Glutamatergic neuron (in vitro differentiated cells): ENCODE measurements around the gene KIRREL3. TPM values are rescaled to one million over a fixed set of nuclear protein-coding genes. Genes with fewer than 3 reads are reported as not detected.

ENCODE experiments used
- DNase-seq: peaks from one replicate; pipeline ENCODE4 v3.0.0; 2022
- H3K27ac Mint-ChIP-seq: one replicate; pipeline ENCODE4 v1.8.0; 2020; ENCODE audit warnings: mild to moderate bottlenecking, mixed read lengths, inconsistent platforms; ENCODE audit not compliant: unreplicated experiment
- H3K27me3 Mint-ChIP-seq: one replicate; pipeline ENCODE4 v1.8.0; 2020; ENCODE audit warnings: mild to moderate bottlenecking, moderate library complexity, mixed read lengths, inconsistent platforms; ENCODE audit not compliant: unreplicated experiment
- H3K36me3 Mint-ChIP-seq: one replicate; pipeline ENCODE4 v1.8.0; 2020; ENCODE audit warnings: mild to moderate bottlenecking, mixed read lengths, inconsistent platforms; ENCODE audit not compliant: unreplicated experiment
- H3K4me1 Mint-ChIP-seq: one replicate; pipeline ENCODE4 v1.8.0; 2020; ENCODE audit warnings: mild to moderate bottlenecking, low read depth, mixed read lengths, inconsistent platforms; ENCODE audit not compliant: unreplicated experiment
- H3K4me3 Mint-ChIP-seq: one replicate; pipeline ENCODE4 v1.8.0; 2020; ENCODE audit warnings: mild to moderate bottlenecking, mixed read lengths, inconsistent platforms; ENCODE audit not compliant: unreplicated experiment
- H3K9me3 Mint-ChIP-seq: one replicate; pipeline ENCODE4 v1.8.0; 2020; ENCODE audit warnings: mild to moderate bottlenecking, moderate library complexity, mixed read lengths, inconsistent platforms; ENCODE audit not compliant: unreplicated experiment
- CTCF ChIP-seq: fragments of 200-600 bp; sonication (generic); IDR thresholded peaks from one replicate; pipeline ENCODE4 v1.5.0; 2021; ENCODE audit not compliant: partially characterized antibody, unreplicated experiment
- total RNA-seq: library from RNA; stranded (reverse); fragmentation: NEBNext Ultra II Directional; extraction: Animal tissue kit (Norgen Biotek cat#: 25700); gene quantifications from one replicate; pipeline ENCODE4 v1.2.1, GENCODE V29; 2021; ENCODE audit not compliant: unreplicated experiment

KIRREL3 gene
- total RNA-seq, 1 donor from 2014 or later, result 25.3 TPM

DNA sequence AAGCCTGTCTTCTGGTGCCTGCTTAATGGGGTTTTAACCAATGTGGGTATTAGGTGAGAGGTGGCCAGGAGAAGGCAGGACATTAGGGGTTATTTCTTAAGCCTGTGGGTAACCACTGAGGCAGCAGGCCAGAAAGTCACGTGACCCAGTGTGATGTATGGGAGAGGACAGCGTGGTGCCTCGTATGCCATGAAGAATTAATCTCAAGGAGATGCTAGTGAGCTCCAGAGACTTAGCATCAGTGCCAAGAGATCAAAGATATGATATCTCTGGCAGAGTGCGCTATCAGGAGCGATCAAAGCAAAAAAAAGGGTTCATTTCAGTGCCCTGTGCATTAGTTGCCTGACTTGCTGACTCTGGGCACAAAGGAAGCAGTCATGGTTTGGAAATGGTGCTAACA lies 275.5 kb downstream of the KIRREL3 start:
- no peak for DNase-seq
- H3K4me3 Mint-ChIP-seq, result no peak overlapping the region
- no peak overlapping the region for H3K27ac Mint-ChIP-seq
- peaks cover 4% of the 10 kb centered on the region for H3K9me3 Mint-ChIP-seq
- H3K36me3 Mint-ChIP-seq, result peaks cover 1% of the 10 kb centered on the region
- no peak for TF ChIP-seq CTCF
- peaks cover 5% of the 10 kb centered on the region for H3K27me3 Mint-ChIP-seq
- peaks cover 10% of the 10 kb centered on the region for H3K4me1 Mint-ChIP-seq

DNA sequence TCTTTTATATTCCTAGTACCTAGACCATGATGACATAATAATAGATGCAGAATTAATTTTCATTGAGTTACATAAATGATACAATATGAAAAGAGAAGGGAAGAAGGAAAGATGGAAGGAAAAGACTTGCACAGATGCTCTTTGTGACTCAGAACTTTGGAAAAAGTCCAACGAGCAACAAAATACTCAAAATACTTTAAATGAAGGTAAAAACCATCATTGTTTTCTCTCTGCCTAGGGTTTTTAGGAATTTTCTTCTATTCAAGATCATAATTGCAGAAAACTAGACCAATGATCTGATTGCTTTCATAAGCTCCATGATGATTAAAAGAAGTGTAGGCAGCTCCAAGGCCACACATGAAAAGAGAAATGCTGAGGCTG lies 276.9 kb downstream of the KIRREL3 start:
- no peaks in the 10 kb centered on the region for H3K27me3 Mint-ChIP-seq
- no peak overlapping the region for H3K27ac Mint-ChIP-seq
- no peak for TF ChIP-seq CTCF
- no peak overlapping the region for H3K4me3 Mint-ChIP-seq
- H3K36me3 Mint-ChIP-seq, result no peaks in the 10 kb centered on the region
- DNase-seq, result no peak
- peaks cover 10% of the 10 kb centered on the region for H3K4me1 Mint-ChIP-seq
- peaks cover 2% of the 10 kb centered on the region for H3K9me3 Mint-ChIP-seq

GRCh38 chr11:126722956-126723664 lies 277.5 kb downstream of the KIRREL3 start:
- H3K4me1 Mint-ChIP-seq, result peaks cover 11% of the 10 kb centered on the region
- peaks cover 2% of the 10 kb centered on the region for H3K9me3 Mint-ChIP-seq
- no peak overlapping the region for H3K27ac Mint-ChIP-seq
- DNase-seq, result no peak
- no peak overlapping the region for H3K4me3 Mint-ChIP-seq
- no peaks in the 10 kb centered on the region for H3K36me3 Mint-ChIP-seq
- H3K27me3 Mint-ChIP-seq, result no peaks in the 10 kb centered on the region
- no peak for TF ChIP-seq CTCF

- TF ChIP-seq CTCF, result no peak
- Mint-ChIP-seq H3K4me3 (no peak overlapping the region), H3K27me3 (no peaks in the 10 kb centered on the region), H3K36me3 (no peaks in the 10 kb centered on the region), H3K4me1 (peaks cover 7% of the 10 kb centered on the region), H3K27ac (no peak overlapping the region), H3K9me3 (peaks cover 2% of the 10 kb centered on the region)
- no peak for DNase-seq
These were observed 278.4 kb downstream of the KIRREL3 start for GRCh38 chr11:126722006-126722736.

DNA sequence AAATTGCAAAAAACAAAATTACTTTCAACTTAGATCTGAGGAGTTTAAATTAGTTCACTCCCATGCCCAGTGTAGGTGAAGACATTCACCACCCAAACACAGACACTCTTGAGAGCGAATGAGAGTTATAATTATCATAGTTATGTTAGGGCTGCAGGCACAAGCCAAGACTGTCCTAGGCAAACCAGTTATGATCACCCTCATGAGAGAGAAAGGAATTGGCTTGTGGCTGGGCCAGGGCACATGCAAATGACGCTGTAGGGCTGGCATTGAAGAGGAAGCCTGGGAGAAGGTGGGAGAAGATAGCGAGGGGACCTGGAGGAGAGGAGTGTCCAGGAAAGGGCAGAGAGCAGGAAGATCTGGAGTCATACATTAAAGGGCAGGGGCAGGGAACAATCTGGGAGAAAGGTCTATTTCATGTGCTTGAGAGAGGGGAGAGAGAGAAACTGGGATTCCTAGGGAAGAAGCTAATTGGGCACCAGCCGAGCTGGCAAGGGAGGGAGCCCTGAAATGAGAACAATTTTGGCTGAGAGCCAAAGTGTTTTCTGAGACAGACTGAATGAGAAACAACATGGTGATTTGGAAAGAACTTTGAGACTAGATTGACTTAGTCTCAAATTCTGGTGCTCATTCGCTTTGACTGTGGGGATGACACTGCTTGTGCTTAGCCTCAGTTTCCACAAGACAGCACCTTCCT lies 279.9 kb downstream of the KIRREL3 start:
- no peak for TF ChIP-seq CTCF
- no peak overlapping the region for H3K4me3 Mint-ChIP-seq
- no peaks in the 10 kb centered on the region for H3K27me3 Mint-ChIP-seq
- no peaks in the 10 kb centered on the region for H3K36me3 Mint-ChIP-seq
- DNase-seq, result no peak
- H3K9me3 Mint-ChIP-seq, result no peaks in the 10 kb centered on the region
- no peak overlapping the region for H3K27ac Mint-ChIP-seq
- peaks cover 1% of the 10 kb centered on the region for H3K4me1 Mint-ChIP-seq
